ENCODE measurements around the gene GRAP2.

- TF ChIP-seq ZNF274 (IDR thresholded peaks at IDR 0.05; ENCODE audit: low read depth, low read length) = no peak
- no peak for TF ChIP-seq YY1 (IDR thresholded peaks at IDR 0.05; ENCODE audit: insufficient read depth, insufficient read length)
Measured at GRCh38 chr22:39927544-39927943, 26.7 kb downstream of the GRAP2 start.
